ENCODE measurements around the gene ATP1A2. TPM values are rescaled to one million over a fixed set of nuclear protein-coding genes. Genes with fewer than 3 reads are reported as not detected.

ATP1A2 gene
- total RNA-seq, 1 donor: 0.27 TPM

GRCh38 chr1:160071289-160071688 is 44.3 kb upstream of the ATP1A2 start:
- no peak for DNase-seq (ENCODE audit: low read depth)
- H3K4me3 ChIP-seq (ENCODE audit: low read depth, low read length): no peak overlapping the region
- no peak for TF ChIP-seq CTCF (IDR thresholded peaks at IDR 0.05; ENCODE audit: insufficient read depth, low read length)

- H3K4me3 ChIP-seq (ENCODE audit: low read depth, low read length): no peak overlapping the region
- TF ChIP-seq CTCF (IDR thresholded peaks at IDR 0.05; ENCODE audit: insufficient read depth, low read length): no peak
- no peak for DNase-seq (ENCODE audit: low read depth)
Observed at GRCh38 chr1:160074865-160075264, 40.7 kb upstream of the ATP1A2 start.

GRCh38 chr1:160075836-160076235 is 39.7 kb upstream of the ATP1A2 start:
- no peak for TF ChIP-seq CTCF (IDR thresholded peaks at IDR 0.05; ENCODE audit: insufficient read depth, low read length)

GRCh38 chr1:160076295-160076694 is 39.3 kb upstream of the ATP1A2 start:
- H3K4me3 ChIP-seq (ENCODE audit: low read depth, low read length): no peak overlapping the region
- no peak for TF ChIP-seq CTCF (IDR thresholded peaks at IDR 0.05; ENCODE audit: insufficient read depth, low read length)
- no peak for DNase-seq (ENCODE audit: low read depth)

More at GRCh38 chr1:160075836-160076235, 39.7 kb upstream of the ATP1A2 start:
- no peak for DNase-seq (ENCODE audit: low read depth)
- H3K4me3 ChIP-seq (ENCODE audit: low read depth, low read length): no peak overlapping the region

- no peak overlapping the region for H3K4me3 ChIP-seq (ENCODE audit: low read depth, low read length)
- no peak for DNase-seq (ENCODE audit: low read depth)
- no peak for TF ChIP-seq CTCF (IDR thresholded peaks at IDR 0.05; ENCODE audit: insufficient read depth, low read length)
Observed at GRCh38 chr1:160077486-160077885, 38.1 kb upstream of the ATP1A2 start.

GRCh38 chr1:160078512-160079195 is 36.9 kb upstream of the ATP1A2 start:
- H3K4me3 ChIP-seq (ENCODE audit: low read depth, low read length): no peak overlapping the region
- DNase-seq (ENCODE audit: low read depth): peak; percentile 15
- TF ChIP-seq CTCF (IDR thresholded peaks at IDR 0.05; ENCODE audit: insufficient read depth, low read length): peak; percentile 77

- no peak for DNase-seq (ENCODE audit: low read depth)
- peak; percentile 2 for TF ChIP-seq CTCF (IDR thresholded peaks at IDR 0.05; ENCODE audit: insufficient read depth, low read length)
Observed at GRCh38 chr1:160079448-160079847, 36.1 kb upstream of the ATP1A2 start.

More at GRCh38 chr1:160079448-160079847, 36.1 kb upstream of the ATP1A2 start:
- H3K4me3 ChIP-seq (ENCODE audit: low read depth, low read length): no peak overlapping the region

All from fibroblast of the aortic adventitia (primary cell).